Left ventricle myocardium inferior (tissue), 1 donor: ENCODE results near the gene CYGB. TPM values are rescaled to one million over a fixed set of nuclear protein-coding genes. Genes with fewer than 3 reads are reported as not detected.

ENCODE experiments used
- DNase-seq: peaks from one replicate; pipeline ENCODE4 v3.0.0-alpha.2; 2020
- H3K27ac ChIP-seq: fragments of 200-600 bp; replicated peaks from 2 replicates; pipeline ENCODE4 v1.8.0; 2021
- H3K27me3 ChIP-seq: fragments of 200-600 bp; 2 replicates; pipeline ENCODE4 v1.8.0; 2021; ENCODE audit warnings: low read depth
- H3K36me3 ChIP-seq: fragments of 200-600 bp; 2 replicates; pipeline ENCODE4 v1.8.0; 2021
- H3K4me1 ChIP-seq: fragments of 200-600 bp; 2 replicates; pipeline ENCODE4 v1.8.0; 2021
- H3K4me3 ChIP-seq: fragments of 200-600 bp; 2 replicates; pipeline ENCODE4 v1.8.0; 2021; ENCODE audit warnings: mild to moderate bottlenecking, moderate library complexity
- H3K9me3 ChIP-seq: fragments of 200-600 bp; replicated peaks from 2 replicates; pipeline ENCODE4 v1.8.0; 2021
- CTCF ChIP-seq: fragments of 200-600 bp; IDR thresholded peaks from 2 replicates; pipeline ENCODE4 v1.8.0; 2021; ENCODE audit warnings: antibody characterized with exemption, mild to moderate bottlenecking, borderline replicate concordance
- intact Hi-C: fragments of 100-400 bp; cut with micrococcal nuclease; formaldehyde crosslinking; loops from one replicate; pipeline ENCODE4 v1.11.0; 2022
- total RNA-seq: library from RNA; stranded (reverse); fragmentation: NEBNext Ultra II Directional; extraction: Animal tissue kit (Norgen Biotek cat#: 25700); gene quantifications from one replicate; pipeline ENCODE4 v1.2.1, GENCODE V29; 2021
- donor health status: DM: no; HTN: yes; CAD: no; lungs with severe emphysema.

CYGB gene
- total RNA-seq, 1 donor from 2014 or later = 24.1 TPM

GRCh38 chr17:76577876-76578275 lies 40.4 kb upstream of the CYGB start:
- Histone ChIP-seq H3K4me1 (no peaks in the 10 kb centered on the region), H3K4me3 (no peak overlapping the region), H3K9me3 (no peaks in the 10 kb centered on the region), H3K27ac (no peak overlapping the region), H3K36me3 (no peaks in the 10 kb centered on the region), H3K27me3 (no peaks in the 10 kb centered on the region)
- DNase-seq = no peak
- no peak for TF ChIP-seq CTCF
- intact Hi-C loops = no loop called here

- no peak for TF ChIP-seq CTCF
- intact Hi-C loops = no loop called here
- Histone ChIP-seq H3K9me3 (no peaks in the 10 kb centered on the region), H3K27me3 (no peaks in the 10 kb centered on the region), H3K4me1 (no peaks in the 10 kb centered on the region), H3K36me3 (no peaks in the 10 kb centered on the region), H3K27ac (no peak overlapping the region), H3K4me3 (no peak overlapping the region)
- DNase-seq = no peak
These were observed 38.7 kb upstream of the CYGB start for GRCh38 chr17:76576189-76576588.

GRCh38 chr17:76575570-76575969 lies 38.1 kb upstream of the CYGB start:
- no peaks in the 10 kb centered on the region for H3K27me3 ChIP-seq
- H3K4me1 ChIP-seq = no peaks in the 10 kb centered on the region
- H3K4me3 ChIP-seq = no peak overlapping the region
- no peaks in the 10 kb centered on the region for H3K9me3 ChIP-seq
- DNase-seq = no peak
- intact Hi-C loops = no loop called here
- H3K27ac ChIP-seq = no peak overlapping the region
- no peak for TF ChIP-seq CTCF
- H3K36me3 ChIP-seq = no peaks in the 10 kb centered on the region

GRCh38 chr17:76574166-76574565 lies 36.7 kb upstream of the CYGB start:
- TF ChIP-seq CTCF = no peak
- Histone ChIP-seq H3K36me3 (no peaks in the 10 kb centered on the region), H3K4me3 (no peak overlapping the region), H3K4me1 (peaks cover 6% of the 10 kb centered on the region), H3K27ac (no peak overlapping the region), H3K9me3 (no peaks in the 10 kb centered on the region), H3K27me3 (no peaks in the 10 kb centered on the region)
- intact Hi-C loops = no loop called here
- no peak for DNase-seq

- Histone ChIP-seq H3K36me3 (no peaks in the 10 kb centered on the region), H3K4me3 (no peak overlapping the region), H3K27ac (no peak overlapping the region), H3K27me3 (no peaks in the 10 kb centered on the region), H3K4me1 (peaks cover 7% of the 10 kb centered on the region), H3K9me3 (no peaks in the 10 kb centered on the region)
- intact Hi-C loops = no loop called here
- no peak for TF ChIP-seq CTCF
- DNase-seq = no peak
These were observed 35.6 kb upstream of the CYGB start for GRCh38 chr17:76573096-76573495.
